SJCRH30 (cell line): ENCODE data around the gene BEND7. TPM values are rescaled to one million over a fixed set of nuclear protein-coding genes. Genes with fewer than 3 reads are reported as not detected.
"Not testable (repeated sequence)": the region's sequence is repeated elsewhere in the genome, so short reads cannot be mapped to it uniquely, and the experiment has no call there.

Experiments
- DNase-seq, 2 experiments: peaks; one replicate each; pipeline ENCODE4 v3.0.0-alpha.2; 2015 to 2020
- H3K27ac ChIP-seq: fragments of 250-450 bp; sonication (Bioruptor Pico); 2 replicates; pipeline ENCODE4 v1.5.1; 2020; ENCODE audit warnings: mild to moderate bottlenecking, moderate library complexity
- H3K27me3 ChIP-seq: fragments of 250-450 bp; sonication (Bioruptor Pico); 2 replicates; pipeline ENCODE4 v1.5.1; 2020; ENCODE audit warnings: mild to moderate bottlenecking, moderate library complexity
- H3K36me3 ChIP-seq: fragments of 250-450 bp; sonication (Bioruptor Pico); 2 replicates; pipeline ENCODE4 v1.5.1; 2020; ENCODE audit warnings: mild to moderate bottlenecking, moderate library complexity
- H3K4me1 ChIP-seq: fragments of 250-450 bp; sonication (Bioruptor Pico); 2 replicates; pipeline ENCODE4 v1.5.1; 2020; ENCODE audit warnings: mild to moderate bottlenecking, moderate library complexity
- H3K4me3 ChIP-seq: fragments of 250-450 bp; sonication (Bioruptor Pico); 2 replicates; pipeline ENCODE4 v1.5.1; 2020; ENCODE audit warnings: mild to moderate bottlenecking, moderate library complexity
- H3K9me3 ChIP-seq: fragments of 250-450 bp; sonication (Bioruptor Pico); replicated peaks from 2 replicates; pipeline ENCODE4 v1.5.1; 2020; ENCODE audit warnings: mild to moderate bottlenecking, moderate library complexity
- total RNA-seq: library from RNA; depleted of rRNA; stranded (reverse); fragments of >200 nt; shearing (Covaris generic); gene quantifications from 2 replicates; pipeline ENCODE4 v1.2.3, GENCODE V29; 2014; rRNA removed

BEND7 gene, protein sequence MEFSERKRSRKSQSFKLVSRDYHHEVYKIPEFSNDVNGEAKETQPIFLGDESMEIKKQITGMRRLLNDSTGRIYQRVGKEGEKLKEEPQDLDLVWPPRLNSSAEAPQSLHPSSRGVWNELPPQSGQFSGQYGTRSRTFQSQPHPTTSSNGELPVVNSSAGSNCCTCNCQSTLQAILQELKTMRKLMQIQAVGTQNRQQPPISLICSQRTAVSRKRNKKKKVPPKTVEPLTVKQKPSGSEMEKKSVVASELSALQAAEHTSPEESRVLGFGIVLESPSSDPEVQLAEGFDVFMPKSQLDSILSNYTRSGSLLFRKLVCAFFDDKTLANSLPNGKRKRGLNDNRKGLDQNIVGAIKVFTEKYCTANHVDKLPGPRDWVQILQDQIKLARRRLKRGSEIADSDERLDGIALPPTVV
- total RNA-seq = 5.5 and 5.6 TPM in 2 replicates

DNA sequence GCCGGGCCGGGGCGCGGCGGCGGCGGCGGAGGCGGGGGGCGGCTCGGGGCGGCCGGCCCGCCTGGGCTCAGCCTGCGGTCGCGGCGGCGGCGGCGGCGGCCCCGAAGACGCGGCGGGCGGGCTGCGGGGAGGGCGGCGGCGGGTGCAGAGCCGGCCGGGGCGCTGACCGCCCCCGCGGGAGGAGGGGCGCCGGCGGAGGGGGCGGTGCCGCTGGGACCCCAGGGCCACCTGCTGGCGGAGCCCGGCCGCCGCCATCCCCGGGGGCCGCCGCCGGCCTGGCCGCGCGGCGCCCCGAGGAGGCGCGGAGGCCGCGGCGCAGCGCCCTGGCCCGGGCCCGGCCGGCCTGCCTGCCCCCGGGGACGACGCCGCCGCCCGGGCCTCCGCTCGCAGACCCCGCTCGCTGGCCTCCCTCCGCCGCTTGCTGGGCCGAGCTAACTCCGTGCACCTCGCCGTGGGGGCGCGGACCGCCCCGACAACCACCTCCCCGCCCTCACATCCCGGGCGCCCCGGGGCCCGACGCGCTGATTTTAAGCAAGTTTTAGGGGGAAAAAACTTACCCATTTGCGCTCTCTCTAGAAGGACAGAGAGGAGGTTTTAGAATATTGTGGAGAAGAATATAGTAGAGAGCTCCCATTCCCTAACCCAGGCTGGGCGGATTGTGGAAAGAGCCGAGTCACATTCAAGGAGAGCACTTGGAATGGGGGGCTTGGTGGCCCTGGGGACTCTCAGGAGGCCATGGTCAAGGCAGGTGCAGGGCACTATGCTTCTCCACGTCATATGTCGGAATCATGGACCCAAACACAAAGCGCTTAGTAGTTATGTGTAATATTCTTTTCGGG lies at the start of gene BEND7:
Gene BEND7 (minus strand): TSS at position 140 of the 839 bp plus-strand sequence. CDS start 481 bp downstream, outside the sequence.
- H3K27ac ChIP-seq = no peak within 1 kb of the TSS
- peak; percentile 21 to 47 for DNase-seq
- no peaks in the 10 kb centered on the region; the same call in 1 of the 2 replicates for H3K27me3 ChIP-seq

DNA sequence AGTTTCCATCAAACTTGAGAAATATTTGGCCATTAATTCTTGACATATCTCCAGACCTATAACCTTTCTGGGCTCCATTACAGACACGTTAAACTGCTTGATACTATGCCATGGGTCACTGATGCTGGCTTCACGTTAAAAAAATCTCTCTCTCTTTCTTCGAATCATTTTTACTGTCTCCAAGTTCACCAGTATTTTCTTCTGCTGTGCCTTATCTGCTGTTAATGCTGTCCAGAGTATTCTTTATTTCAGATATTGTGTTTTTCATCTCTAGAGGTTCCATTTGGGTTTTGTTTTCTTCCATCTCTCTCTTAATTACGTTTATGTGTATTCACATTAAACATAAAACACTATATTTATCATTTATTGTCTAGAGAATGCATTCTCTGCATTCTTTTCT lies 45.1 kb upstream of the BEND7 start:
- H3K4me1 ChIP-seq = no peaks in the 10 kb centered on the region
- H3K36me3 ChIP-seq = no peaks in the 10 kb centered on the region
- DNase-seq = no peak
- H3K27me3 ChIP-seq = no peaks in the 10 kb centered on the region
- H3K4me3 ChIP-seq = no peak overlapping the region
- no peaks in the 10 kb centered on the region for H3K9me3 ChIP-seq
- H3K27ac ChIP-seq = no peak overlapping the region

More for the DNA sequence above, at the start of gene BEND7:
- Histone ChIP-seq H3K9me3 (no peaks in the 10 kb centered on the region), H3K4me3 (peak within 1 kb of the TSS; percentile 61), H3K4me1 (no peaks in the 10 kb centered on the region), H3K36me3 (no peaks in the 10 kb centered on the region)

DNA sequence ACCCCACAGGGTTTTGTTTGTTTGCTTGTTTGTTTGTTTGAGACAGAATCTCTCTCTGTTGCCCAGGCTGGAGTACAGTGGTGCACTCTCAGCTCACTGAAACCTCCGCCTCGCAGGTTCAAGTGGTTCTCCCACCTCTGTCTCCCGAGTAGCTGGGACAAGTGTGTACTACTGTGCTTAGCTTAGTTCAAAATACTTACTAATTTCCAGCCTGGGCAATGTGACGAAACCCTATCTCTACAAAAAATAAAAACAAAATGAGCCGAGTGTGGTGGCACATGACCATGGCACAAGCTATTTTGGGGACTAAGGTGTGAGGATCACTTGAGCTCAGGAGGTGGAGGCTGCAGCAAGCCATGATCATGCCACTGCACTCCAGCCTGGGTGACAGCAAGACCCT lies 42.7 kb upstream of the BEND7 start:
- H3K9me3 ChIP-seq = no peaks in the 10 kb centered on the region
- H3K36me3 ChIP-seq = no peaks in the 10 kb centered on the region
- no peaks in the 10 kb centered on the region for H3K4me1 ChIP-seq
- no peak overlapping the region for H3K27ac ChIP-seq
- H3K27me3 ChIP-seq = no peaks in the 10 kb centered on the region
- DNase-seq = no peak
- H3K4me3 ChIP-seq = no peak overlapping the region

DNA sequence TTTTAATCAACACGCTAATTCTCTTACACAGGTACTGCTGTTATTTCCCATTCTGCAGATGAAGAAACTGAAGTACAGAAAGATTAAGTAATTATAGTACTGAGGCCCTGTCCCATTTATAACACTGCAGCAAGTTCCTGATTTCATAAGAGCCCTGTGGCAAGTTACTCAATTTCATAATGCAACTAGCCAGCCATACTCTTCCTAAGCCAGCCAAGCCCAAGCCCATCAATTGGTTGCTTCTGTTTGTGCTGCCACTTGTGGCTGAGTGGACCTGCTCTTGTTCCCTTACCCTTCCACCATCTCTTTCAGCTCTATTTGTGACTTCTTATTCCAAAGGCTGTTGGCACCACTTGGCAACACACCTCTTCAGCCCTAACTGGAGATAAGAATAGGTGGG lies 38.2 kb upstream of the BEND7 start:
- Histone ChIP-seq H3K36me3 (no peaks in the 10 kb centered on the region), H3K27me3 (no peaks in the 10 kb centered on the region), H3K4me1 (no peaks in the 10 kb centered on the region), H3K9me3 (no peaks in the 10 kb centered on the region; the same call in 1 of the 2 replicates), H3K27ac (no peak overlapping the region), H3K4me3 (no peak overlapping the region)
- no peak for DNase-seq

DNA sequence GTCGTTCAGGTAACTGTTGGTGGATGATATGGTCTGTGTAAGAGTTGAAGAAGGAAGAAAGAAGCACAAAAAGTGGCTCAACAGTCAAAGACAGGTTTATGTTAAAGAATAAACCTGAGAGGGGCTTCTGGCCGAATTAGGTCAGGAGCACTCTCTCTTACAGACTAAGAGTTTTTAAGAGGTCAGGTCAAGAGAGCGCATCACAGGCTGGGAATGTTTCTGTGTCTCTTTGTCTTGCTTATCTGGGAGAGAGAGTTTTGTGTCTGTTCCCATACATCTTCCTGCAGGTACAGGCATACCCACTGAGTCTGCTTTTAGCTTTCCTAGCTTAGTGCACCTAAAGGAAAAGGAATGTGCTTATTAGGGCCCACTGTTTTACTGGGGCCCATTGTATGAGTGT lies 35.8 kb upstream of the BEND7 start:
- H3K4me3 ChIP-seq = no peak overlapping the region
- H3K9me3 ChIP-seq = no peaks in the 10 kb centered on the region; the same call in 1 of the 2 replicates
- no peaks in the 10 kb centered on the region for H3K36me3 ChIP-seq
- DNase-seq = no peak
- no peak overlapping the region for H3K27ac ChIP-seq
- no peaks in the 10 kb centered on the region for H3K4me1 ChIP-seq
- H3K27me3 ChIP-seq = no peaks in the 10 kb centered on the region

DNA sequence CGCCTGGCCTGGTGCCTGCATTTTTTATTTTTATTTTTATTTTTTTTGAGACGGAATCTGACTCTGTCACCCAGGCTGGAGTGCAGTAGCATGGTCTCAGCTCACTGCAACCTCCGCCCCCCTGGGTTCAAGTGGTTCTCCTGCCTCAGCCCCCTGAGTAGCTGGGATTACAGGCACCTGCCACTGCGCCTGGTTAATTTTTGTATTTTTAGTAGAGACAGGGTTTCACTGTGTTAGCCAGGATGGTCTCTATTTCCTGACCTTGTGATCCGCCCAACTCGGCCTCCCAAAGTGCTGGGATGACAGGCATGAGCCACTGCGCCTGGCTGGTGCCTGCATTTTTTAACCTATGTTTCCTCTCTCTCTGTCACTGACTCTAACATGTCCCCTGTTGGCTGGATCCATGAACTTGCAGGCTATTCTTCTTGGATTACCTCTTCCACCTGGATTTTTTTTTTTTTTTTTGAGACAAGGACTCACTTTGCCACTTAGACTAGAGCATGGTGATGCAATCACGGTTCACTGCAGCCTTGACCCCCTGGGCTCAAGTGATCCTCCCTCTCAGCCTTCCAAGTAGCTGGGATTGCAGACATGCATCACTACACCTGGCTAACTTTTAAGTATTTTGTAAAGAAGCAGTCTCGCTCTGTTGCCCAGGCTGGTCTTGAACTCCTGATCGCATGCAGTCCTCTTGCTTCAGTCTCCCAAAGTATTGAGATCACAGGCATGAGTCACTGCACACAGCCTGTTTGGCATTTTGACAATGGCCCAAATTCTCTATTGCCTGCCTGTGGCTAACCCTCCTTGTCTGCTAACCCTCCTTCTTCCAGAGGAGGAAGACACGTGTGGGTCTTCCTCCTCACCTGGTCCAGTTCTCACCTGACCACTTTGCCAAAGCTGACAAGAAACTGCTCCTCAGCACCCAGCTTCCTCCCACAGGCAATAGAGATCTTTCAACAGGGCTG lies 34.9 kb upstream of the BEND7 start:
- Histone ChIP-seq H3K9me3 (no peaks in the 10 kb centered on the region; the same call in 1 of the 2 replicates), H3K36me3 (no peaks in the 10 kb centered on the region), H3K4me3 (no peak overlapping the region), H3K4me1 (no peaks in the 10 kb centered on the region), H3K27ac (no peak overlapping the region), H3K27me3 (no peaks in the 10 kb centered on the region)
- no peak for DNase-seq

DNA sequence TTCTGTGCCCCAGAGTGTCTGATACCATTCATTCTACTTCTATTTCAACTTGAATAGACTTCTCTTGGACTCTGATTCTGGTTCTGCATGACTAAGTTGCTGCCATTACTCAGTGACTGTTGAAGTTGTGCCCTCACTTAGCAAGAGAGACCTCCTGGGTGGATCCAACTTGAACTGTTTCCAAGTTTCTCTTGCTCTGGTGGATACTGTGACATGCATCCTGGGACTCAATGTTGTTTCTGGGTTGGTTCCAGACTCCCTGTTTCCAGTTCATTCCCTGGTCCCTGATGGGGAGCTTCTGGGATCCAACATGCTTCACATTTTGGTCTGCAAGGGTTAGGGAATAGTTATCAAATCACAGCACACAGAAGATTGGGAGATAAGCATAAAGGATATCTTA lies 31.8 kb upstream of the BEND7 start:
- no peak overlapping the region for H3K27ac ChIP-seq
- no peaks in the 10 kb centered on the region for H3K27me3 ChIP-seq
- H3K4me3 ChIP-seq = no peak overlapping the region
- DNase-seq = peak; percentile 9 to 43
- peaks cover 13% of the 10 kb centered on the region for H3K4me1 ChIP-seq
- no peaks in the 10 kb centered on the region for H3K36me3 ChIP-seq
- H3K9me3 ChIP-seq = no peaks in the 10 kb centered on the region; the same call in 1 of the 2 replicates

DNA sequence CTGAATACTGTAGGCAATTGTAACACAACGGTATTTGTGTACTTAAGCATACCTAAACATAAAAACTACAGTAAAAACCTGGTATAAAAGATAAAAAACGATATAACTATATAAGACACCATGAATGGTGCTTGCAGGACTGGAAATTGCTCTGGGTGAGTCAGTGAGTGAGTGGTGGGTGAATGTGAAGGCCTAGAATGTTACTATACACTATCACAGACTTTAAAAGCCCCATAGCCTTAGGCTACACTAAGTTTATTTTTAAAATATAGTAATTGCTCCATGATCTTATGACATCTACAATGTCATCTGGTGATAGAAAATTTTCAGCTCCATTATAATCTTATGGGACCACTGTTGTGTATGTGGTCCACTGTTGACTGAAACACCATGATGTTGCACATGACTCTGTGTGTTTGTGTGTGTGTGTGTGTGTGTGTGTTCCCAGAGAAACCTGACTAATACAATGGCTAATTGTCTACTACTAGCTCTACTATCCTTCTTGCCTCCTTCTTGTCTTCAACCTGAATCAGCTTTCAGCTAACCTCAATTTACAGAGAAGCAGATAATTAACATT lies 30.4 kb upstream of the BEND7 start:
- H3K27me3 ChIP-seq = no peaks in the 10 kb centered on the region
- H3K4me1 ChIP-seq = peaks cover 13% of the 10 kb centered on the region
- no peaks in the 10 kb centered on the region; the same call in 1 of the 2 replicates for H3K9me3 ChIP-seq
- no peak overlapping the region for H3K4me3 ChIP-seq
- no peak overlapping the region for H3K27ac ChIP-seq
- H3K36me3 ChIP-seq = no peaks in the 10 kb centered on the region
- DNase-seq = no peak

DNA sequence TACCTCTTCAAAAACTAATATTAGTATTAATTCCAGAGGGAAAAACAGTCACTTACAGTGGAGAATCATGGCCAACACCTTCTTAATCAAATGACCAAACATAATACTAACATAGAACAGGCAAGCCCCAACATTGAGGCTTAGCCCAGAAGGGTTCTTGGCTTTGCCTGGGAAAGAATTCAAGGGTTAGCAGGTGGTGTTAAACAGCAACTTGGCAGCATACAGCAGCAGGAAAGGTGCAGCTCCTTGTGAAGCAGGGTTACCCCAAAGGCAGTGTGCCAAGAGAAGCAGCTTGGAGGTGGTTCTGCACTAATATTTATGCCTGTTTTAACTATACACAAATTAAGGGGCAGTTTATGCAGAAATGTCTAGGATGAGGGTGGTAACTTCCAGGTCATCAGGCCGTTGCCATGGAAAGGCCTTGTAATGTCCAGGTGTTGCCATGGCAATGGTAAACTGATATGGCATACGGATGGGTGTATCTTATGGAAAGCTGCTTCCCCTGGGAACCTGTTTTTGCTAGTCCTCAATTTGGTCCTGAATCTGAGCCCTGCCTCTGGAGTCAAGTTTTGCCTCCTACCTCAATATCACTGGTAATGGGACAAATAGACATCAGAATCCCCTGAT lies 27.2 kb upstream of the BEND7 start:
- H3K4me3 ChIP-seq = no peak overlapping the region
- peaks cover 13% of the 10 kb centered on the region for H3K4me1 ChIP-seq
- H3K27me3 ChIP-seq = no peaks in the 10 kb centered on the region
- H3K9me3 ChIP-seq = no peaks in the 10 kb centered on the region; the same call in 1 of the 2 replicates
- no peaks in the 10 kb centered on the region for H3K36me3 ChIP-seq
- no peak overlapping the region for H3K27ac ChIP-seq
- peak; percentile 25 to 29 for DNase-seq

DNA sequence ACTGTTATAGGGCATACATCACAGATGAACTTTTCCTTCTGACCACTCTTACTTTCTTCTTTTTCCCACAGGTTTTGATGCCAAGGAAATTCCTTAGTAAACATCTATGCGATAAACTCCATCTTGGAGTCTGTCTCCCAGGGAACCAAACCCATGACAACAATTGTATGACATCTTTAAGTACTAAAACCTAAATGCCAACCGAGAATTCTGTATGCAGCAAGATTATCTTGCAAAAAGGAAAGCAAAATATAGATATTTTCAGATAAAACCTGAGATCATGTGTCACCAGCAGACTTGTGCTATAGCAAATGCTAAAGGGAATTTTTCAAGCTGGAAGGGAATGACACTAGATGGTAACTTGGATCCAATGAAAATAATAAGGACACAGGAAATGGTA lies 22.0 kb upstream of the BEND7 start:
- no peaks in the 10 kb centered on the region for H3K36me3 ChIP-seq
- no peaks in the 10 kb centered on the region for H3K9me3 ChIP-seq
- H3K4me1 ChIP-seq = peaks cover 1% of the 10 kb centered on the region; the same call in 1 of the 2 replicates
- no peak for DNase-seq
- no peak overlapping the region for H3K4me3 ChIP-seq
- no peaks in the 10 kb centered on the region for H3K27me3 ChIP-seq
- no peak overlapping the region for H3K27ac ChIP-seq

DNA sequence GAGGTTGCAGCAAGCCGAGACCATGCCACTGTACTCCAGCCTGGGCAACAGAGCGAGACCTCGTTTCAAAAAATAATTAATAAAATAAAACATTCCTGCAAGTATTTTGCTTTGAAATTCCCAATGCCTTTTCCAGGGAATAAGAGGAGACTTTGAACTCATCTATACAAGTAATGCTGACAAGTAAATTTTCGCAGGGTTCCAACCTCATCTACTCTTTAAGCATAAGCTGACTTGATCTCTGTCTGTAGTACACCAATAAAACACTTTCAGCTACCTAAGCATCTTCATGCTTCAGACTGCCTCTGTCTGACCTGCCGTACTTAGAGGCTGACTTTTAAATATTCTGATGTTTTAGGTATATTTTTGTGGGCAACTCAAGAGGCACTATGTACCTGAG lies 13.7 kb upstream of the BEND7 start:
- peaks cover 8% of the 10 kb centered on the region; the same call in 1 of the 2 replicates for H3K27me3 ChIP-seq
- no peak for DNase-seq
- no peaks in the 10 kb centered on the region for H3K36me3 ChIP-seq
- no peak overlapping the region for H3K4me3 ChIP-seq
- no peaks in the 10 kb centered on the region for H3K4me1 ChIP-seq
- no peaks in the 10 kb centered on the region for H3K9me3 ChIP-seq
- no peak overlapping the region for H3K27ac ChIP-seq

DNA sequence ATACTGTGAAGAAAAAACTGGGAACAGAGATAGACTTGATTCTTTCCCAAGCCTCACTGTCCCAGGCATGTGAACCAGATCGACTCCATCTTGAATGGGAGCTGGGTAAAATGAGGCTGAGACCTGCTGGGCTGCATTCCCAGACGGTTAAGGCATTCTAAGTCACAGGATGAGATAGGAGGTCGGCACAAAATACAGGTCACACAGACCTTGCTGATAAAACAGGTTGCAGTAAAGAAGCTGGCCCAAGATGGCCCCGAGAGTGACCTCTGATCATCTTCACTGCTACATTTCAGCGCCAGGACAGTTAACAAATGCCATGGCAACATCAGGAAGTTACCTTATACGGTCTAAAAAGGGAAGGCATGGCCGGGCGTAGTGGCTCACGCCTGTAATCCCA lies 9.2 kb upstream of the BEND7 start:
- H3K27me3 ChIP-seq, H3K27ac ChIP-seq, DNase-seq: not testable (repeated sequence)

DNA sequence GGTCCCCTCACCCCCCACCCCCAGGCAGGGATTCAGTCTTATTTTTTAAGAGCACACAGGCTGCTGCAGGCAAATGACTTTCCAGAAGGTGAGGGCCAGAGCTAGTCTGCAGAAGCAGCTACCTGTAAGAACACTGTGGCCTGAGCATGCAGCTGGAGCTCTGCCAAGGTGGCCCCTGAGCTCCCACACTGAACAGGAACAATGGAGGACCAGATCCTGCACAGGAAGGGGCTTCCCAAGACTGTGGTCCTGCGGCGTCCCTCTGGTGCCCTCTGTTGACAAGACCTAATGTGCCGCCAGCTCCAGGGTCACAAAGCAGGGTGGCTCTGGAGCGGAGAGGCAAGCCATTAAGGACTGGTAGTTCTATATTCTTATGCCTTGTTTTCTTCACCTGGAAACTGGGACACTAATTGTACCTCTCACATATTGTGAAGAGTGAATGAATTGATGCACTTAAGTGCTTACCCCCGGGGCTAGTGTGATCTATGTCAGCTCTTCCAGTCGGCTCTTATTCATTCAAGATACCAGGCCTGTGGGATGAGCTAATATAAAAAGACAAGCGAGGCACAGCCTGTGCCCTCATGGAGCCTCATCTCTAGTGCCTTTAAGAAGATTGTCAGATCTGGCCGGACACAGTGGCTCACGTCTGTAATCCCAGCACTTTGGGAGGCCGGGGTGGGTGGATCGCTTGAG lies 8.0 kb upstream of the BEND7 start:
- Histone ChIP-seq H3K9me3 (no peaks in the 10 kb centered on the region), H3K36me3 (no peaks in the 10 kb centered on the region), H3K27me3 (peaks cover 8% of the 10 kb centered on the region; the same call in 1 of the 2 replicates), H3K4me1 (no peaks in the 10 kb centered on the region), H3K27ac (no peak overlapping the region), H3K4me3 (no peak overlapping the region)
- peak; percentile 74 to 82 for DNase-seq

More for the DNA sequence above, 9.2 kb upstream of the BEND7 start:
- H3K4me3 ChIP-seq, H3K4me1 ChIP-seq, H3K36me3 ChIP-seq, H3K9me3 ChIP-seq: not testable (repeated sequence)
